SK-N-SH treated with all-trans-retinoic acid at 6 μM for 48 hours (cell line): Measurements from ENCODE around the gene HOOK2.

Experiments
- ATAC-seq: fragments of 200-7000 bp; cut with Tn5 transposase; 3 replicates; pipeline ENCODE4 v1.9.1; 2020; ENCODE audit warnings: mild to moderate bottlenecking, moderate library complexity
- ARNTL ChIP-seq: fragments of 450-650 bp; formaldehyde crosslinking; IDR thresholded peaks from 2 replicates; pipeline ENCODE4 v1.5.0; 2020; ENCODE audit warnings: low read depth, mild to moderate bottlenecking, moderate library complexity, borderline replicate concordance
- BACH2 ChIP-seq: fragments of 250-450 bp; sonication (Bioruptor Pico); IDR thresholded peaks from 2 replicates; pipeline ENCODE4 v1.9.0; 2021; ENCODE audit warnings: mild to moderate bottlenecking, borderline replicate concordance
- CREB5 ChIP-seq: fragments of 250-450 bp; sonication (Bioruptor Pico); IDR thresholded peaks from 2 replicates; pipeline ENCODE4 v1.5.1; 2020; ENCODE audit warnings: low read depth, mild to moderate bottlenecking, moderate library complexity
- CSDC2 ChIP-seq: fragments of 250-450 bp; sonication (Bioruptor Pico); IDR thresholded peaks from 2 replicates; pipeline ENCODE4 v1.5.0; 2020; ENCODE audit warnings: mild to moderate bottlenecking, moderate library complexity
- CSRNP3 ChIP-seq: fragments of 250-450 bp; sonication (Bioruptor Pico); IDR thresholded peaks from 2 replicates; pipeline ENCODE4 v1.5.1; 2021; ENCODE audit warnings: mild to moderate bottlenecking, moderate library complexity
- ESRRG ChIP-seq: fragments of 250-450 bp; sonication (Bioruptor Pico); IDR thresholded peaks from 2 replicates; pipeline ENCODE4 v1.6.1; 2021; ENCODE audit warnings: mild to moderate bottlenecking
- GLIS3 ChIP-seq: fragments of 250-450 bp; sonication (Bioruptor Pico); IDR thresholded peaks from 2 replicates; pipeline ENCODE4 v1.5.0; 2020; ENCODE audit warnings: mild to moderate bottlenecking, moderate library complexity
- ISL1 ChIP-seq: fragments of 250-450 bp; sonication (Bioruptor Pico); IDR thresholded peaks from 2 replicates; pipeline ENCODE4 v2.1.2; 2022; ENCODE audit warnings: mild to moderate bottlenecking, moderate library complexity
- OSR1 ChIP-seq: fragments of 250-450 bp; sonication (Bioruptor Pico); IDR thresholded peaks from 2 replicates; pipeline ENCODE4 v1.8.0; 2022; ENCODE audit warnings: moderate library complexity, mild to moderate bottlenecking, inconsistent platforms
- PATZ1 ChIP-seq: fragments of 250-450 bp; sonication (Bioruptor Pico); IDR thresholded peaks from 2 replicates; pipeline ENCODE4 v1.8.0; 2020; ENCODE audit warnings: mild to moderate bottlenecking, moderate library complexity, borderline replicate concordance
- POU6F1 ChIP-seq: fragments of 250-450 bp; sonication (Bioruptor Pico); IDR thresholded peaks from 2 replicates; pipeline ENCODE4 v1.8.0; 2021; ENCODE audit warnings: low read depth, mild to moderate bottlenecking, moderate library complexity, borderline replicate concordance
- PPARA ChIP-seq: fragments of 250-450 bp; sonication (Bioruptor Pico); IDR thresholded peaks from 2 replicates; pipeline ENCODE4 v1.5.0; 2020; ENCODE audit warnings: mild to moderate bottlenecking, borderline replicate concordance
- RARB ChIP-seq: fragments of 250-450 bp; sonication (Bioruptor Pico); IDR thresholded peaks from 2 replicates; pipeline ENCODE4 v1.8.0; 2021; ENCODE audit warnings: mild to moderate bottlenecking, moderate library complexity
- SNAI2 ChIP-seq: fragments of 250-450 bp; sonication (Bioruptor Pico); IDR thresholded peaks from 2 replicates; pipeline ENCODE4 v1.5.0; 2020; ENCODE audit warnings: mild to moderate bottlenecking, moderate library complexity
- TCF4 ChIP-seq: fragments of 250-450 bp; sonication (Bioruptor Pico); IDR thresholded peaks from 2 replicates; pipeline ENCODE4 v1.8.0; 2021; ENCODE audit warnings: mild to moderate bottlenecking, moderate library complexity, borderline replicate concordance
- TSHZ2 ChIP-seq: fragments of 250-450 bp; sonication (Bioruptor Pico); IDR thresholded peaks from 2 replicates; pipeline ENCODE4 v1.5.0; 2020; ENCODE audit warnings: mild to moderate bottlenecking, moderate library complexity
- ZC3H10 ChIP-seq: fragments of 250-450 bp; sonication (Bioruptor Pico); IDR thresholded peaks from 2 replicates; pipeline ENCODE4 v1.5.1; 2021; ENCODE audit warnings: mild to moderate bottlenecking, moderate library complexity
- ZNF70 ChIP-seq: fragments of 450-650 bp; formaldehyde crosslinking; IDR thresholded peaks from 2 replicates; pipeline ENCODE4 v1.5.0; 2020; ENCODE audit warnings: mild to moderate bottlenecking, moderate library complexity
- ZNF8 ChIP-seq: fragments of 450-650 bp; formaldehyde crosslinking; IDR thresholded peaks from 2 replicates; pipeline ENCODE4 v1.5.0; 2020; ENCODE audit warnings: mild to moderate bottlenecking, moderate library complexity

Gene HOOK2

GRCh38 chr19:12786141-12786870 lies 11.0 kb upstream of the HOOK2 start:
- ATAC-seq: no peak
- TF ChIP-seq ZNF70 (CRISPR knock-in tag) (no peak), BACH2 (no peak), SNAI2 (no peak), PATZ1 (CRISPR knock-in tag) (no peak), ESRRG (no peak), ISL1 (no peak), CREB5 (CRISPR knock-in tag) (no peak), TSHZ2 (CRISPR knock-in tag) (no peak), TCF4 (CRISPR knock-in tag) (no peak), ZC3H10 (CRISPR knock-in tag) (no peak), POU6F1 (CRISPR knock-in tag) (no peak), ARNTL (CRISPR knock-in tag) (no peak), RARB (CRISPR knock-in tag) (no peak)

- TF ChIP-seq CREB5 (CRISPR knock-in tag): no peak
- TF ChIP-seq GLIS3 (CRISPR knock-in tag): no peak
- no peak for TF ChIP-seq ARNTL (CRISPR knock-in tag)
- TF ChIP-seq PPARA: no peak
- TF ChIP-seq RARB (CRISPR knock-in tag): no peak
- no peak for TF ChIP-seq ZNF8
- no peak for TF ChIP-seq OSR1 (CRISPR knock-in tag)
- TF ChIP-seq CSRNP3 (CRISPR knock-in tag): no peak
- no peak for TF ChIP-seq CSDC2
- TF ChIP-seq ESRRG: no peak
- ATAC-seq: no peak
These were observed 10.2 kb upstream of the HOOK2 start for GRCh38 chr19:12785431-12786031.
